Brain pericyte (primary cell): Measurements from ENCODE around the gene ADAMTS16.

Experiments used
- DNase-seq: peaks from one replicate; pipeline ENCODE4 v3.0.0-alpha.2; 2012; ENCODE audit warnings: low read depth, low spot score

Gene ADAMTS16

GRCh38 chr5:5315068-5315980 lies 175.2 kb downstream of the ADAMTS16 start:
- no peak for DNase-seq

DNA sequence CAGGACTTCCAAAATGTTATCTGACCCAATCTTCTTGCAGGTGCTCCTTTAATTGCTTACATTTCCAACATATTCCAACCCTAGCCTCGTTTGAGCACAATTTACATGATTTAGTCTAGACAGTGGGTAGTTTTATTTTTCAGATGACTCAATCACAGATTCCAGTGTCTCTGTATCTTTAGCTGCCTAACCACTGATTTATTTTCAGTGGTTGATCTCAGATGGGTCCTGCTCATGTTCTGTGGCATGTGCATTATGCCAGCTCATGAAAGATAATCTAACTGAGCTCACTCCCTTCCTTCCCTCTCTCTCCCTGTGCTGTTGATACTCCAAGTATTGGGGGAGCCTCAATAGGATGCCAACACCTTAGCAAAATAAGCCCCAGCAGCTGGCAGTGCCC lies 176.2 kb downstream of the ADAMTS16 start:
- no peak for DNase-seq

- no peak for DNase-seq
Observed at GRCh38 chr5:5317976-5318375, 177.8 kb downstream of the ADAMTS16 start.

GRCh38 chr5:5318426-5319190 lies 178.5 kb downstream of the ADAMTS16 start:
- no peak for DNase-seq

DNA sequence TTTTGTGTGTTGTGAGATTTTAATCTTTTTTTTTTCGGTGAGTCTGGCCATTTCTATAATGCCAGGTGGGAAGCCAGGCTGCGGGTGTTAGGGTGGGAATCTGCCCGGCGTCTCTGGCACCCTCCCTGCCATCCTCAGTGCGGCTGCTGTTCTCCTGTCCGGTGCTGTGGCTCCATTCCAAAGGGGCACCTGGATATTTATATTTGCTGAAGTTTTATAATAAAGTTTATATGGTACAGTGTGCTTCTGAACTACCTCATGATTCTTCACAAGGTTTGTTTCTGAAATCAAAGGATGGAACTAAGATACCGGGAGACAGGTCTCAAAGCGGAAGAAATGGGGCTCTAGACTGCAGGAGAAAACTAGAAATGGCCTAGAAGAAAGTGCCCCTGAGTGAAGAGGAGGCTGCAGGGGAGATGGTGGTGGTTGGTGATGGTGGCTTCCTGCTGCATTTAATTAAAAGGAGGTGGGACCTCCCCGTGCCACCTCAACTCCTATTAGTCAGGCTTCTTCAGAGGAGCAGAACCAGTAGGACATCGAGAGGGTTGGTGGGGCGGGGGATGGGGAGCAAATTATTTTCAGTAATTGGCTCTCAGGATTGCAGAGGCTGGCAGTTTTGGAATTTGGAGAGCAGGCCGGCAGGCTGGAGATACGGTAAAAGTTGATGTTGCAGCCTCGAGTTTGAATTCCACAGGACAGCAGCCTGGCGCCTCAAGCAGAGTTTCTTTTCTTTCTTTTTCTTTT lies 180.1 kb downstream of the ADAMTS16 start:
- no peak for DNase-seq

DNA sequence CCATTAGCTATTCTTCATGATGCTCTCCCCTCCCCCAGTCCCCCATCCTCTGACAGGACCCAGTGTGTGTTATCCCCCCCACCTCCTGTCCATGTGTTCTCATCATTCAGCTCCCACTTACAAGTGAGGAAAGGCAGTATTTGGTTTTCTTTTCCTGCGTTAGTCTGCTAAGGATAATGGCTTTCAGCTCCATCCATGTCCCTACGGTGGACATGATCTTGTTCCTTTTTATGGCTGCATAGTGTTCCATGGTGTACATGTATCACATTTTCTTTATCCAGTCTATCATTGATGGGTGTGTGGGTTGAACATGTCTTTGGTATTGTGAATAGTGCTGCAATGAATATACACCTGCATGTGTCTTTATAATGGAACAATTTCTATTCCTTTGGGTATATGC lies 181.0 kb downstream of the ADAMTS16 start:
- DNase-seq = no peak

DNA sequence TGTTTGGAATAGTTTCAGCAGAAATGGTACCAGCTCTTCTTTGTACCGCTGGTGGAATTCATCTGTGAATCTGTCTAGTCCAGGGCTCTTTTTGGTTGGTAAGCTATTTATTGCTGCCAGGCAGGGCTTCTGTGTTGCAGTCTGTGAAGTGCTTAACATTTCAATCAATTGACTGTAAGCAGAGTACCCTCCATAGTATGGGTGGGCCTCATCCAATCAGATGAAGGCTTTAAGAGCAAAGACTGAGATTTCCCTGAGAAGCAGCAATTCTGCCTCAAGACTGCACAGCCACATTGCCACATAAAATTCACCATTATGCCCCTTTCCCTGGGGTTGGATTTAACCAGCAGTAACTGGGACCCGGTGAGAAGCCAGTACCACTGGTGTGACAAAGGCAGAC lies 183.4 kb downstream of the ADAMTS16 start:
- no peak for DNase-seq

DNA sequence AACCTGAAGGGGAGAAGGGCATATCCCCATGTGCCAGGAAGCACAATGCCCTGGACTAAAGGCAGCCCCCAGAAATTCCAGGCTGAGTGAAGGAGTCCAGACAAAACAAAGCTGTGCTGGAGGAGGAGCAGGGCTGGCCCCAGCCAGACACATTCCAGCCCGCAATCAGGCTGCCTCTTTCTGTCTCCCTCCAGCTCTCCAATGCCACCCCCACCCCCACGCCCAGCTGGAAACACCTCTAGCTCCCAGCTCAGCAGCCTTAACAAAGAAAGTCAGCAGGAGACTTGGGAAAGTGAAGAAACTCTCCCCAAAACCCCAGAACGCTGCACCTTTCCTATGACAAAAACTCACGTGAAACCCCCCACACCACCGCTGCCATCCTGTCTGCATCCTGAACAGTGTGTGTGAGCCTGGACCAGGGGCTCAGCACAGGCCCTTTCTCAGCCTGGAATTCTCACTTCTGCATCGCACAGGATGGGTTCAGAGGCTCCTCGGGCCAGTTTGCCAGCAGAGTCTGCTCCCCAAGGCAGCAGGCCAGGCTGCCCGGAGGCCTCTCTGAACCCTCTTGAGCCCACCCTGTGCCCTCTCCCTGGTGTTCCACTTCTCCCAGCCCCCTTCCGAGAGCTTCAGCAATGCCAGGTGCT lies 186.1 kb downstream of the ADAMTS16 start:
- DNase-seq = no peak

- DNase-seq = no peak
Observed at GRCh38 chr5:5327126-5327525, 187.0 kb downstream of the ADAMTS16 start.

- no peak for DNase-seq
Observed at GRCh38 chr5:5330728-5331452, 190.8 kb downstream of the ADAMTS16 start.

GRCh38 chr5:5331848-5332247 lies 191.7 kb downstream of the ADAMTS16 start:
- peak; percentile 25 for DNase-seq

DNA sequence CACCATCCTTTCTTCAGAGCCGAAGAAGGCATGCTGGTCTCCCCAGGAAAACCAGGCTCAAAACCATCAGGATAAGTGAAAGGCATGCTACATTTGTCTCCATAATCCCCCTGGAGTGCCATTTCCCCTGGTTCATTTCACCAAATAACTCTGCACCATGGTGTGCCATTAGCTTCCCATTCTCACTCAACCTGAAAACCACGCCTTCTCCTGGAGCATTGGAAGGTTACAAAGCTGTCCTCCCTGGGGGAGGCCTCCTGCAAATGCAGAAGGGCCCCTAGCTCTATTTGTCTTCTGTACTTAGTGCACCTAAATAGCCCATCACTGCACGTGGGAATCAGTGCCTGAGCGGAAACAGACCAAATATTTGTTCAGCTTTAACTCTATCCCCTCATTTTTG lies 192.2 kb downstream of the ADAMTS16 start:
- peak; percentile 22 for DNase-seq

- DNase-seq = no peak
Observed at GRCh38 chr5:5335107-5335506, 195.0 kb downstream of the ADAMTS16 start.

- DNase-seq = peak; percentile 85
Observed at GRCh38 chr5:5335700-5336264, 195.7 kb downstream of the ADAMTS16 start.

- DNase-seq = no peak
Observed at GRCh38 chr5:5339257-5339656, 199.1 kb downstream of the ADAMTS16 start.

GRCh38 chr5:5340206-5340729 lies 200.1 kb downstream of the ADAMTS16 start:
- DNase-seq = peak; percentile 96

- no peak for DNase-seq
Observed at GRCh38 chr5:5341531-5342292, 201.6 kb downstream of the ADAMTS16 start.

DNA sequence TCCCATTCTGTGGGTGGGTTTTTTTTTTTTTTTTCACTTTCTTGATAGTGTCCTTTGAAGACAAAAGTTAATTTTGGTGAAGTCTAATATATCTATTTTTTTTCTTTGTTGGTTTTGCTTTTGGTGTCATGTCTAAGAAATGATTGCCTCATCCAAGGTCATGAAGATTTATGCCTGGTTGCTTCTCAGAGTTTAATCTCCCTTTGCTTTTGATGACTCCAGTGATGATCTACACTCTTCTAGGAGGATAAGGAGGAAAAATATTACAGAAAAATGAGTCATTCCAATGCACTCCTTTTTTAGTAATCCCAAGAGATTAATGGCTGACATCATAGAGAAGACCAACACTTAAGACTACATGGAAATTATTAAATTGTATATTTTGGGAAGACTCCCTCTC lies 202.7 kb downstream of the ADAMTS16 start:
- no peak for DNase-seq

GRCh38 chr5:5343568-5343967 lies 203.4 kb downstream of the ADAMTS16 start:
- DNase-seq = no peak
